Measurements from ENCODE around the gene SBK2. TPM values are rescaled to one million over a fixed set of nuclear protein-coding genes. Genes with fewer than 3 reads are reported as not detected.

SBK2 gene
- total and polyA plus RNA-seq, 9 of the 15 experiments (the other 6 are each of a cell fraction or from before 2014, with no cell fraction given), result not detected

DNA sequence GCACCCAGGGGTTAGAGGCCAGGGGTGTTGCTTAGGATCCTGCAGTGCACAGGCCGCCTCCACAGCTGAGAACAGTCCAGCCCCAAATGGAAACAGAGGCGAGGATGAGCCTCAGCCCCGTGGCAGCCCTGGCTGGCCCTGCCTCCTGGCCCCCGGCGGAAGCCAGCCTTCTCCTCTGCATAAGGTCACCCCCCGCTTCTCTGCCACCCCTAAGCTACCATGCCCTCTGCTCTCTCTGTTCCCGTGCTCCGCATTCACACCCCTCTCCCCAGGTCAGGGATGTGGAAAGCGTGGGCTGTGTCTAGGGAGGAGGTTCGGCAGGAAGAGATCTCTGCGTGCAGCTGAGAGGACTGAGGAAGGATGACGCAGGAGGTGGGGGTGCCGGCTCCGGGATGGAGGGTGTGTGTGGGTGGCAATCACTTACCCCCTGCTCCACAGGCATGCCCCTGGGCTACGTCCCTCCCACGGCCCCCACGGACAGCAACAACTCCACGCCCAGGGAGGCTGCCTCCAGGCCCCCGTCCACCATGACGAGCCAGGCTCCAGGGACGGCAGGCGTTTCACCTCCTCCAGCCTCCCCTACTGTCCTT, 42.7 kb downstream of the SBK2 start (continued):
- TF ChIP-seq, protein P1, sequence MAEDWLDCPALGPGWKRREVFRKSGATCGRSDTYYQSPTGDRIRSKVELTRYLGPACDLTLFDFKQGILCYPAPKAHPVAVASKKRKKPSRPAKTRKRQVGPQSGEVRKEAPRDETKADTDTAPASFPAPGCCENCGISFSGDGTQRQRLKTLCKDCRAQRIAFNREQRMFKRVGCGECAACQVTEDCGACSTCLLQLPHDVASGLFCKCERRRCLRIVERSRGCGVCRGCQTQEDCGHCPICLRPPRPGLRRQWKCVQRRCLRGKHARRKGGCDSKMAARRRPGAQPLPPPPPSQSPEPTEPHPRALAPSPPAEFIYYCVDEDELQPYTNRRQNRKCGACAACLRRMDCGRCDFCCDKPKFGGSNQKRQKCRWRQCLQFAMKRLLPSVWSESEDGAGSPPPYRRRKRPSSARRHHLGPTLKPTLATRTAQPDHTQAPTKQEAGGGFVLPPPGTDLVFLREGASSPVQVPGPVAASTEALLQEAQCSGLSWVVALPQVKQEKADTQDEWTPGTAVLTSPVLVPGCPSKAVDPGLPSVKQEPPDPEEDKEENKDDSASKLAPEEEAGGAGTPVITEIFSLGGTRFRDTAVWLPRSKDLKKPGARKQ (CRISPR knock-in tag; IDR thresholded peaks at IDR 0.05), result no peak
- TF ChIP-seq ARID3B (CRISPR knock-in tag; IDR thresholded peaks at IDR 0.05; ENCODE audit: borderline replicate concordance) (no peak), ZC3H4 (CRISPR knock-in tag; IDR thresholded peaks at IDR 0.05; ENCODE audit: borderline replicate concordance) (no peak), ZNF780A (CRISPR knock-in tag; IDR thresholded peaks at IDR 0.05) (no peak), DDX20 (tag; IDR thresholded peaks at IDR 0.05; ENCODE audit: low read depth) (no peak), NONO (IDR thresholded peaks at IDR 0.05; ENCODE audit: low read depth in 2 of 2, low read length in 1 of 2) (no peak), KLF10 (CRISPR knock-in tag; IDR thresholded peaks at IDR 0.05) (no peak), ZNF184 (CRISPR knock-in tag; IDR thresholded peaks at IDR 0.05) (no peak), TAF9B (IDR thresholded peaks at IDR 0.05; ENCODE audit: partially characterized antibody) (no peak), RBM34 (IDR thresholded peaks at IDR 0.05; ENCODE audit: borderline replicate concordance, insufficient read depth, low read length) (no peak), ESRRB (CRISPR knock-in tag; IDR thresholded peaks at IDR 0.05; ENCODE audit: borderline replicate concordance) (no peak), AFF4 (CRISPR knock-in tag; IDR thresholded peaks at IDR 0.05) (no peak), GTF2F1 (IDR thresholded peaks at IDR 0.05; ENCODE audit: low read depth, low read length) (no peak), EGR1 (conservative IDR thresholded peaks at IDR 0.05) (peak; percentile 94)
- TF ChIP-seq, protein P2, sequence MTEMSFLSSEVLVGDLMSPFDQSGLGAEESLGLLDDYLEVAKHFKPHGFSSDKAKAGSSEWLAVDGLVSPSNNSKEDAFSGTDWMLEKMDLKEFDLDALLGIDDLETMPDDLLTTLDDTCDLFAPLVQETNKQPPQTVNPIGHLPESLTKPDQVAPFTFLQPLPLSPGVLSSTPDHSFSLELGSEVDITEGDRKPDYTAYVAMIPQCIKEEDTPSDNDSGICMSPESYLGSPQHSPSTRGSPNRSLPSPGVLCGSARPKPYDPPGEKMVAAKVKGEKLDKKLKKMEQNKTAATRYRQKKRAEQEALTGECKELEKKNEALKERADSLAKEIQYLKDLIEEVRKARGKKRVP (CRISPR knock-in tag; IDR thresholded peaks at IDR 0.05), result no peak
- TF ChIP-seq, protein P3, sequence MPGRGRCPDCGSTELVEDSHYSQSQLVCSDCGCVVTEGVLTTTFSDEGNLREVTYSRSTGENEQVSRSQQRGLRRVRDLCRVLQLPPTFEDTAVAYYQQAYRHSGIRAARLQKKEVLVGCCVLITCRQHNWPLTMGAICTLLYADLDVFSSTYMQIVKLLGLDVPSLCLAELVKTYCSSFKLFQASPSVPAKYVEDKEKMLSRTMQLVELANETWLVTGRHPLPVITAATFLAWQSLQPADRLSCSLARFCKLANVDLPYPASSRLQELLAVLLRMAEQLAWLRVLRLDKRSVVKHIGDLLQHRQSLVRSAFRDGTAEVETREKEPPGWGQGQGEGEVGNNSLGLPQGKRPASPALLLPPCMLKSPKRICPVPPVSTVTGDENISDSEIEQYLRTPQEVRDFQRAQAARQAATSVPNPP (IDR thresholded peaks at IDR 0.05; ENCODE audit: borderline replicate concordance, insufficient read depth, insufficient read length), result no peak
- TF ChIP-seq, protein P4, sequence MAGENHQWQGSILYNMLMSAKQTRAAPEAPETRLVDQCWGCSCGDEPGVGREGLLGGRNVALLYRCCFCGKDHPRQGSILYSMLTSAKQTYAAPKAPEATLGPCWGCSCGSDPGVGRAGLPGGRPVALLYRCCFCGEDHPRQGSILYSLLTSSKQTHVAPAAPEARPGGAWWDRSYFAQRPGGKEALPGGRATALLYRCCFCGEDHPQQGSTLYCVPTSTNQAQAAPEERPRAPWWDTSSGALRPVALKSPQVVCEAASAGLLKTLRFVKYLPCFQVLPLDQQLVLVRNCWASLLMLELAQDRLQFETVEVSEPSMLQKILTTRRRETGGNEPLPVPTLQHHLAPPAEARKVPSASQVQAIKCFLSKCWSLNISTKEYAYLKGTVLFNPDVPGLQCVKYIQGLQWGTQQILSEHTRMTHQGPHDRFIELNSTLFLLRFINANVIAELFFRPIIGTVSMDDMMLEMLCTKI (IDR thresholded peaks at IDR 0.05; ENCODE audit: partially characterized antibody), result no peak
